HS-5 (cell line): ENCODE measurements around the gene CLMP.
"Not testable (repeated sequence)": the region's sequence is repeated elsewhere in the genome, so short reads cannot be mapped to it uniquely, and the experiment has no call there.

Experiments
- DNase-seq: peaks from one replicate; pipeline ENCODE4 v3.0.0-alpha.2; 2012; ENCODE audit warnings: low read depth

CLMP gene

GRCh38 chr11:123135863-123136446 lies 59.1 kb downstream of the CLMP start:
- DNase-seq: no peak

GRCh38 chr11:123132881-123133280 lies 62.2 kb downstream of the CLMP start:
- no peak for DNase-seq

- DNase-seq: not testable (repeated sequence)
These were observed 62.8 kb downstream of the CLMP start for GRCh38 chr11:123132034-123132766.

- DNase-seq: no peak
These were observed 65.1 kb downstream of the CLMP start for GRCh38 chr11:123129920-123130319.

- DNase-seq: no peak
These were observed 69.9 kb downstream of the CLMP start for GRCh38 chr11:123125169-123125568.

- no peak for DNase-seq
These were observed 72.2 kb downstream of the CLMP start for GRCh38 chr11:123122852-123123251.

- DNase-seq: no peak
These were observed 72.7 kb downstream of the CLMP start for GRCh38 chr11:123122341-123122740.

- DNase-seq: no peak
These were observed 78.6 kb downstream of the CLMP start for GRCh38 chr11:123116486-123116885.

GRCh38 chr11:123111465-123111864 lies 83.6 kb downstream of the CLMP start:
- no peak for DNase-seq

GRCh38 chr11:123110397-123110796 lies 84.7 kb downstream of the CLMP start:
- no peak for DNase-seq

- DNase-seq: no peak
These were observed 87.0 kb downstream of the CLMP start for GRCh38 chr11:123107945-123108495.

GRCh38 chr11:123104697-123105096 lies 90.4 kb downstream of the CLMP start:
- DNase-seq: no peak

GRCh38 chr11:123103326-123103980 lies 91.6 kb downstream of the CLMP start:
- DNase-seq: peak; percentile 25

GRCh38 chr11:123100379-123101085 lies 94.5 kb downstream of the CLMP start:
- DNase-seq: no peak

GRCh38 chr11:123098990-123099389 lies 96.1 kb downstream of the CLMP start:
- DNase-seq: no peak

GRCh38 chr11:123093739-123094138 lies 101.3 kb downstream of the CLMP start:
- no peak for DNase-seq

- DNase-seq: no peak
These were observed 103.5 kb downstream of the CLMP start for GRCh38 chr11:123091506-123091905.

- not testable (repeated sequence) for DNase-seq
These were observed 104.9 kb downstream of the CLMP start for GRCh38 chr11:123090168-123090567.

- not testable (repeated sequence) for DNase-seq
These were observed 106.2 kb downstream of the CLMP start for GRCh38 chr11:123088896-123089295.

- not testable (repeated sequence) for DNase-seq
These were observed 107.4 kb downstream of the CLMP start for GRCh38 chr11:123087657-123088056.

GRCh38 chr11:123086305-123086704 lies 108.7 kb downstream of the CLMP start:
- no peak for DNase-seq

- DNase-seq: no peak
These were observed 109.6 kb downstream of the CLMP start for GRCh38 chr11:123085497-123085896.
